Uterus (tissue), 4 donors: ENCODE data around the gene KCNH8. TPM values are rescaled to one million over a fixed set of nuclear protein-coding genes. Genes with fewer than 3 reads are reported as not detected.

Experiments
- DNase-seq, 2 donors: peaks; one replicate each; pipeline ENCODE4 v3.0.0-alpha.2; 2019 to 2020
- H3K27ac ChIP-seq, 2 donors: fragments of 200-600 bp; sonication (generic); 1 replicate in 1 of 2; 2 replicates in 1 of 2; pipeline ENCODE4 v1.5.1; 2016 to 2018
- H3K27me3 ChIP-seq, 2 donors: fragments of 200-600 bp; sonication (generic); one replicate each; pipeline ENCODE4 v1.5.1; 2018 to 2019; ENCODE audit warnings: control low read depth in 1 of 2
- H3K36me3 ChIP-seq, 2 donors: fragments of 200-600 bp; sonication (generic); one replicate each; pipeline ENCODE4 v1.5.1; 2019; ENCODE audit warnings: control low read depth in 1 of 2
- H3K4me1 ChIP-seq, 2 donors: fragments of 200-600 bp; sonication (generic); one replicate each; pipeline ENCODE4 v1.5.1; 2018 to 2019; ENCODE audit warnings: control low read depth in 1 of 2
- H3K4me3 ChIP-seq, 2 donors: fragments of 200-600 bp; sonication (generic); 1 replicate in 1 of 2; 2 replicates in 1 of 2; pipeline ENCODE4 v1.5.1; 2018 to 2019; ENCODE audit warnings: mild to moderate bottlenecking in 1 of 2
- H3K9me3 ChIP-seq, 2 donors: fragments of 200-600 bp; sonication (generic); one replicate each; pipeline ENCODE4 v1.5.1; 2019; ENCODE audit warnings: control low read depth in 1 of 2
- POLR2A ChIP-seq, 2 donors: fragments of 450-650 bp; IDR thresholded peaks; one replicate each; pipeline ENCODE4 v1.6.1; 2016; ENCODE audit warnings: antibody characterized with exemption in 2 of 2, mild to moderate bottlenecking in 1 of 2, moderate library complexity in 1 of 2
- intact Hi-C: fragments of 100-400 bp; cut with DNase I; formaldehyde crosslinking; loops from one replicate; pipeline ENCODE4 v1.15.1; 2023; ENCODE audit warnings: low total_unique reads
- total RNA-seq, 4 donors: library from RNA; depleted of rRNA in 3 of 4; stranded (reverse); fragments of >200 nt in 3 of 4; gene quantifications; one replicate each; pipeline versions ENCODE4 v1.1.0 to v1.2.4, GENCODE V29; 2014 to 2023
- TF ChIP-seq, protein P1 (sequence below), 4 experiments: fragments of 200-600 bp in 2 of 4; fragments of 450-650 bp in 2 of 4; sonication (generic) in 2 of 4; IDR thresholded peaks; one replicate each; pipeline ENCODE4 v1.5.1; 2016 to 2019; ENCODE audit warnings: antibody characterized with exemption in 4 of 4, mild to moderate bottlenecking in 2 of 4, moderate library complexity in 1 of 4
- donor health status: DM: yes; HTN: yes; CAD: no.

The KCNH8 gene
- total RNA-seq, 4 donors from 2014 or later, result 0.26 to 1.5 (median 0.49) TPM; not detected in 1

DNA sequence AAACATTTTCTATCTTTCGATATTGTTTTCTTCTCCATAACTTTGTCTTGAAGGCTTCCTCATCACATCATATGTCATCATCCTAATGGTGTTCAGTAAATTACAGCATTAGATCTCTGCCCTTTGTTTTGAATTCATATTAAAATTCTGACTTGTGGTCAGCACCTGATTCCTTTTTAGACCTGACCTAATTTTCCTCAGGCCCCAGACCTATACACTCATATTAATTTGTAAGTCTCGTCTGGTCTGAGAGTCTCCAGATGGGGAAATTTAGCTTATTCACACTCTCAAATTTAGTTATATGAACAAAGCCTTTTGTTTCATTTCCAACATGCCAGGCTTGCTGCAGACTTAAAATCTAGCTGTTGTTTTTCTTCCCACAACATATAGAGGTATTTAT lies 248.4 kb downstream of the KCNH8 start:
- H3K36me3 ChIP-seq, result no peaks in the 10 kb centered on the region
- no peak for DNase-seq
- H3K4me1 ChIP-seq, result no peaks in the 10 kb centered on the region
- no peak overlapping the region for H3K27ac ChIP-seq
- no peak for TF ChIP-seq POLR2A (IDR thresholded peaks at IDR 0.05)
- TF ChIP-seq, protein P1, sequence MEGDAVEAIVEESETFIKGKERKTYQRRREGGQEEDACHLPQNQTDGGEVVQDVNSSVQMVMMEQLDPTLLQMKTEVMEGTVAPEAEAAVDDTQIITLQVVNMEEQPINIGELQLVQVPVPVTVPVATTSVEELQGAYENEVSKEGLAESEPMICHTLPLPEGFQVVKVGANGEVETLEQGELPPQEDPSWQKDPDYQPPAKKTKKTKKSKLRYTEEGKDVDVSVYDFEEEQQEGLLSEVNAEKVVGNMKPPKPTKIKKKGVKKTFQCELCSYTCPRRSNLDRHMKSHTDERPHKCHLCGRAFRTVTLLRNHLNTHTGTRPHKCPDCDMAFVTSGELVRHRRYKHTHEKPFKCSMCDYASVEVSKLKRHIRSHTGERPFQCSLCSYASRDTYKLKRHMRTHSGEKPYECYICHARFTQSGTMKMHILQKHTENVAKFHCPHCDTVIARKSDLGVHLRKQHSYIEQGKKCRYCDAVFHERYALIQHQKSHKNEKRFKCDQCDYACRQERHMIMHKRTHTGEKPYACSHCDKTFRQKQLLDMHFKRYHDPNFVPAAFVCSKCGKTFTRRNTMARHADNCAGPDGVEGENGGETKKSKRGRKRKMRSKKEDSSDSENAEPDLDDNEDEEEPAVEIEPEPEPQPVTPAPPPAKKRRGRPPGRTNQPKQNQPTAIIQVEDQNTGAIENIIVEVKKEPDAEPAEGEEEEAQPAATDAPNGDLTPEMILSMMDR (IDR thresholded peaks at IDR 0.05), result no peak
- no peak overlapping the region for H3K4me3 ChIP-seq
- H3K27me3 ChIP-seq, result no peaks in the 10 kb centered on the region
- no peaks in the 10 kb centered on the region for H3K9me3 ChIP-seq
- intact Hi-C loops, result no loop called here

DNA sequence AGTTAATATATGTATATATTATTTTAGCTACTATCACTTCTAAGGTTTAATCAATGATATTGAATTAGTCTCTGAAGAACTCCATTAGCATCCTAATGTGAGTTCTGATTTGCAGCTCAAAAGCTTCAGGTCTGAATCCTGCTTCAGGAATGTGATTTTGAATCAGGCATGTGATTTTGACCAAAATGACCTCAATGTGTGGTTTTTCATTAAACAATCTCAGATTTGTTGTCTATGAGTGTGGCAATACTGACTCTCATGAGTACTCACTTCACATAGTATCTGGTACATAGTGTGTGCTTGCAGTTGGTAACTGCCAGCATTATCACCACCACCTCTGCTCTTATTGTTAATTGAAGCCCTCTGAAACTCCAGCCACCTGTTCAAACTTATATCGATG lies 251.0 kb downstream of the KCNH8 start:
- Histone ChIP-seq H3K27me3 (no peaks in the 10 kb centered on the region), H3K27ac (no peak overlapping the region), H3K9me3 (no peaks in the 10 kb centered on the region), H3K4me3 (no peak overlapping the region), H3K36me3 (no peaks in the 10 kb centered on the region), H3K4me1 (no peaks in the 10 kb centered on the region)
- intact Hi-C loops, result no loop called here
- DNase-seq, result no peak
- no peak for TF ChIP-seq POLR2A (IDR thresholded peaks at IDR 0.05)
- TF ChIP-seq, protein P1 (IDR thresholded peaks at IDR 0.05), result no peak

DNA sequence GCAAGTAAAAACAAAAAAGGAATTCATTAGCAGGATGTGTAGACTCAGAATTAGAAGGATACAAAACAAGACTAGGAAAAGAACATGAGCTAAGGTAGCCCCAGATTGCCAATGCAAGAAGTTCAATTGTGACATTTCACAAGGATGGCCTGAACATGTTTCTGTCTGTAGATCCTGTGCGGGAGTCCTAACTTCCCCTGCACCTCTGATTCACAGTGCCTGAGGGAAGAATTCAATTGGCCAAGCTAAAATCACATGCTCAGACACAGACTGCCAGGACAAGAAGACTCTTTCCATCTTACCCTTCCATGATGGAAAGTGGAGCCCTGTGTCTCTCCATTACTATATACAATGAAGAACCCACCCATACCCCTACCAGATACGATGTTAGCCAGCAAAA lies 251.5 kb downstream of the KCNH8 start:
- Histone ChIP-seq H3K27ac (no peak overlapping the region), H3K4me3 (no peak overlapping the region), H3K27me3 (no peaks in the 10 kb centered on the region), H3K9me3 (no peaks in the 10 kb centered on the region), H3K4me1 (no peaks in the 10 kb centered on the region), H3K36me3 (no peaks in the 10 kb centered on the region)
- intact Hi-C loops, result no loop called here
- TF ChIP-seq, protein P1 (IDR thresholded peaks at IDR 0.05), result no peak
- TF ChIP-seq POLR2A (IDR thresholded peaks at IDR 0.05), result no peak
- DNase-seq, result no peak

DNA sequence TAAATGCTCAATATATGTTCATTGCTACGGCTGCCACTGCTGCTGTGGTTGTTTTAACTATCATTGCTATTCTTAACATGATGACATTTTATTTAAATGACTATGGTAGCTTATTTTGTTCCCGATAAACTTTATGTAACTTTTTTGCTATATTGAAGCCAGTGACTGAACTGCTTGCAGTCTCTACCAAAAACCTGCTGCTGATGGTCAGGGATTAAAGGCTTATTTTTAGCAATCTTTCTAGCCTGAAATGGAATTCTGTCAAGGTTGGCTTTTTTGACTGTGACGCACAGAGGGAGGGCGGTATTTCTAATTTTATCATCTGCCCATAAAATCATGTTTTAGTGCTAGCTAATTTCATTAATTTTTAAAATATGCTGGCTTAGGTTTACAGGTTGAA lies 271.8 kb downstream of the KCNH8 start:
- no peak overlapping the region for H3K4me3 ChIP-seq
- no peak overlapping the region for H3K27ac ChIP-seq
- intact Hi-C loops, result no loop called here

DNA sequence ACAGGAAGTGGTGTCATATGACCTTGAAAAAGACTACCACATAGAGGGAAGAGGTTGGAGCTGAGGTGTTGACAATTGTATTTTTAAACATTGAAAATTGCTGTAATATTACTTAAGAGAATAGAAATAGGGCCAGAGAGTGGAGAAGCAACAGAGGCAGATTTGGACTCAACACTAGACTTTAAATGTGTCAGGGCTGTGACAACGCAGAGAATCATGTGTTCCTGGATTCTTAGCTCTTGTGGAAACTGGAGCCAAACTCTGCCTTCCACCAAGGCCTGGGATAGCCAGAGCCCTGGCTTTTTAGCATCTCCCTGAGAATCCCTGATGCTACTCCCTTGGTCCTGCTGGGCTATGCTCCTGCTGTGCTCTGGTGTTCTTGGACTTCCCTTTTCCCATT lies 277.5 kb downstream of the KCNH8 start:
- Histone ChIP-seq H3K36me3 (no peaks in the 10 kb centered on the region), H3K9me3 (no peaks in the 10 kb centered on the region), H3K4me1 (no peaks in the 10 kb centered on the region), H3K27me3 (no peaks in the 10 kb centered on the region), H3K4me3 (no peak overlapping the region), H3K27ac (no peak overlapping the region)
- TF ChIP-seq, protein P1 (IDR thresholded peaks at IDR 0.05), result no peak
- TF ChIP-seq POLR2A (IDR thresholded peaks at IDR 0.05), result no peak
- intact Hi-C loops, result no loop called here
- no peak for DNase-seq

More for the DNA sequence above, 271.8 kb downstream of the KCNH8 start:
- DNase-seq, result no peak
- Histone ChIP-seq H3K36me3 (no peaks in the 10 kb centered on the region), H3K9me3 (no peaks in the 10 kb centered on the region), H3K4me1 (no peaks in the 10 kb centered on the region), H3K27me3 (no peaks in the 10 kb centered on the region)
- TF ChIP-seq, protein P1 (IDR thresholded peaks at IDR 0.05), result no peak
- TF ChIP-seq POLR2A (IDR thresholded peaks at IDR 0.05), result no peak
